ENCODE data around the gene SOX13.
A peak's percentile ranks its signal among the peaks of the same experiment; 100 is the strongest.

Gene SOX13

DNA sequence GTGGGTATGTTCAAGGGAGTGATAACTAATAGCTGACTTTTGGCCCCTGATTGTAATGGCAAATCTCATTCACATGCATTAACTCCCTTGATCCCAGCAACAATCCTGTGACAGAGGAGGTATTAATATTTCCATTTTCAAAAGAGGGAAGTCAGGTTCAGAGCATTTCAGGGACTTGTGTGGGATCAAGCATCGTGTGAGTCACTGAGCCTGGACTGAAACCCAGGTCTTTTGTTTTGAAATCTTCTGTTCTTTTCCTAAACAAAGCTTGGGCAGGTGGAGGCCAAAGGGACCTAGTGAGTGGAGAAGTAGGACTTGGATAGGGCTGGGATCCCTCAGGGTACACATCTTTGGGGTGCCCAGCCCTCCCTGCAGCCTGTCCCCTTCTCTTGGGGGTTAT lies 41.0 kb downstream of the SOX13 start:
- no peak for DNase-seq (ENCODE audit: low spot score in 2 of 2)
- Histone ChIP-seq H3K4me1 (peaks cover 7% of the 10 kb centered on the region), H3K9me3 (no peaks in the 10 kb centered on the region), H3K4me3 (no peak overlapping the region), H3K36me3 (replicated peaks) (peaks cover 8% of the 10 kb centered on the region; the same call in 1 of the 2 replicates), H3K27me3 (ENCODE audit: low read depth) (no peaks in the 10 kb centered on the region)
- in situ Hi-C loops (cut with MboI; ENCODE audit: low sequenced_read_pairs), result no loop called here

DNA sequence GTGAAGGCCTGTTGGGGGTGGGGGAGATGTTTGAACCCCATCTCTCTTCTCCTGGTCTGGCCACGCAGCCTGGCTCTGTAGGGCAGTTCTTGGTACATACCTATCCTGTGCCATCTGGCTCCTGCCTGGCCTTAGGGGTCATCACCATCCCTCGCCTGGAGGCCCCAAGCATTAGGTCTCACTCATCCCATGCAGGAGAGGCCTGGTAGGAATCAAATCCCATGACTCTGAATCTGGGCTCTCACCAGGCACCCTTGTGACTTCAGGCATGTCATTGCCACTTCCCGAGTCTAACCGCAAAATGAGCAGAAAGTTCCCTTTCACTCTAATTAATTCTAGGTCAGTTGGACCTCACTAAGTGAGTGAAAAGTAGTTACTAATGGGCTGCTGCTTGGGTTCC lies 41.7 kb downstream of the SOX13 start:
- no peak for DNase-seq (ENCODE audit: low spot score in 2 of 2)
- H3K9me3 ChIP-seq, result no peaks in the 10 kb centered on the region
- no peaks in the 10 kb centered on the region for H3K27me3 ChIP-seq (ENCODE audit: low read depth)
- in situ Hi-C loops (cut with MboI; ENCODE audit: low sequenced_read_pairs), result no loop called here
- no peak overlapping the region for H3K4me3 ChIP-seq
- H3K4me1 ChIP-seq, result peaks cover under 1% of the 10 kb centered on the region
- H3K36me3 ChIP-seq (replicated peaks), result peaks cover 15% of the 10 kb centered on the region

GRCh38 chr1:204115116-204115515 lies 42.2 kb downstream of the SOX13 start:
- DNase-seq (ENCODE audit: low spot score in 2 of 2), result no peak
- in situ Hi-C loops (cut with MboI; ENCODE audit: low sequenced_read_pairs), result no loop called here
- Histone ChIP-seq H3K4me3 (no peak overlapping the region), H3K27me3 (ENCODE audit: low read depth) (no peaks in the 10 kb centered on the region), H3K4me1 (no peaks in the 10 kb centered on the region), H3K36me3 (replicated peaks) (peaks cover 15% of the 10 kb centered on the region), H3K9me3 (no peaks in the 10 kb centered on the region)

DNA sequence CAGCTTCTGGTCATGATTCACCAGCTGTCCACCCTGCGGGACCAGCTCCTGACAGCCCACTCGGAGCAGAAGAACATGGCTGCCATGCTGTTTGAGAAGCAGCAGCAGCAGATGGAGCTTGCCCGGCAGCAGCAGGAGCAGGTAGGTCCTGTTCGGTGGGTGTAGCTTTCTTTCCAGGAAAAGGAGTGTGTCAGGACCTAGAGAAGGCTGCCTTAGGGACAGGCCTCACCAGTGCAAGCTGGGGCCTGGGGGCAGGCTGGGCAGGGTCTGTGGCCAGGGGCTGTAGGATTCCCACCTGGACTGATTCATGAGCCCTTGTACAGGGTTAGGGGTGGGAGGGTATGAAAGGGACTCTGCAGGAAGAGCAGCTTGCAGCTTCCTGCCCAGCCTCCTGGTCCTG lies 43.6 kb downstream of the SOX13 start:
- H3K4me3 ChIP-seq, result no peak overlapping the region
- H3K27me3 ChIP-seq (ENCODE audit: low read depth), result no peaks in the 10 kb centered on the region
- in situ Hi-C loops (cut with MboI; ENCODE audit: low sequenced_read_pairs), result no loop called here
- DNase-seq (ENCODE audit: low spot score in 2 of 2), result no peak
- H3K9me3 ChIP-seq, result no peaks in the 10 kb centered on the region
- H3K36me3 ChIP-seq (replicated peaks), result peaks cover 15% of the 10 kb centered on the region
- H3K4me1 ChIP-seq, result no peaks in the 10 kb centered on the region

DNA sequence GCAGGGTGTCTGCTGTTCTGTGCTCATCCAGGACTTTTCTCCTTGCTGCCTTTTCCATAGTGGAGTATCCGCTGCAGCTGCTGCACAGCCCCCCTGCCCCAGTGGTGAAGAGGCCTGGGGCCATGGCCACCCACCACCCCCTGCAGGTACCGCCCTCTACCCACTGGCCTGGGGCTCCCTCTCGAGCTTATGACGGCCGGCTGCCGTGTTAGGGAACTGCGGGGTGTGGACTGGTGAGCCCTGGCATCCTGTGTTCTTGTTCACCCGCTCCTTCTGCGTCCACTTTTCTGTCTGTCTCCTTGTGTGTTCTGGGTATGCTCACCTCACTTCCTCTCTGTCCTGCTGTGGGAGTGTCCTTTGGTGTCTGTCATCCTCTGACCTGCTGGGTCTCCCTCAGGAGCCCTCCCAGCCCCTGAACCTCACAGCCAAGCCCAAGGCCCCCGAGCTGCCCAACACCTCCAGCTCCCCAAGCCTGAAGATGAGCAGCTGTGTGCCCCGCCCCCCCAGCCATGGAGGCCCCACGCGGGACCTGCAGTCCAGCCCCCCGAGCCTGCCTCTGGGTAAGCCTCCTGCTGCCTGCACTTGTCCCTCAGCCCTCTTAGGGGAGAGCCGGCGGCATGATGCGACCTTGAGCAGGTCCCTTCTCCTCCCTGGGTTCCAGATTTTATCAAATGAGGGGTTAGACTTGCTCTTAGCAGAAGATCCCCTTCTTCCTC lies 49.1 kb downstream of the SOX13 start:
- Histone ChIP-seq H3K36me3 (replicated peaks) (peaks cover 44% of the 10 kb centered on the region), H3K4me3 (no peak overlapping the region), H3K9me3 (no peaks in the 10 kb centered on the region), H3K27me3 (ENCODE audit: low read depth) (no peaks in the 10 kb centered on the region), H3K4me1 (no peaks in the 10 kb centered on the region)
- no peak for DNase-seq (ENCODE audit: low spot score in 2 of 2)
- in situ Hi-C loops (cut with MboI; ENCODE audit: low sequenced_read_pairs), result no loop called here

DNA sequence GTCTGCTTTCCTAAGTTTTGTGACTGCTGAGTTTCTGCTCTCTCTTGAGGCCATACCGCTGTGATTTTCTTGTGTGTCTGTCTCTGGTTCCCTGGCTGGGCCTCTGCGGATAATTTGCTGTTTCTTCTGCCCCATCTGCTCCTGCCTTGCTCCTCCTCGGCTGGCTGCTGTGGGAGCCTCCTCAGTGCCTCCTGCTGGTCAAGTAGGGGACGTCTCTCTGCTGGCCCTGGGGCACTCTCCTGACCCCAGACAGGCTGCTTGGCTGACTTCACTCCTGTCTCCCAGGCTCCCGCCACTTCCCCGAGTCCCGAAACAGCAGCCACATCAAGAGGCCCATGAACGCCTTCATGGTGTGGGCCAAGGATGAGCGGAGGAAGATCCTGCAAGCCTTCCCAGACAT lies 50.5 kb downstream of the SOX13 start:
- no peaks in the 10 kb centered on the region for H3K4me1 ChIP-seq
- no peaks in the 10 kb centered on the region for H3K27me3 ChIP-seq (ENCODE audit: low read depth)
- in situ Hi-C loops (cut with MboI; ENCODE audit: low sequenced_read_pairs), result no loop called here
- peak in 1 of 2 experiments; percentile 44 for DNase-seq (ENCODE audit: low spot score in 2 of 2)
- H3K9me3 ChIP-seq, result no peaks in the 10 kb centered on the region
- H3K4me3 ChIP-seq, result no peak overlapping the region
- H3K36me3 ChIP-seq (replicated peaks), result peaks cover 40% of the 10 kb centered on the region

GRCh38 chr1:204124639-204125038 lies 51.7 kb downstream of the SOX13 start:
- Histone ChIP-seq H3K9me3 (no peaks in the 10 kb centered on the region), H3K27me3 (ENCODE audit: low read depth) (no peaks in the 10 kb centered on the region), H3K36me3 (replicated peaks) (peaks cover 28% of the 10 kb centered on the region), H3K4me3 (no peak overlapping the region), H3K4me1 (peaks cover 8% of the 10 kb centered on the region)
- DNase-seq (ENCODE audit: low spot score in 2 of 2), result no peak
- in situ Hi-C loops (cut with MboI; ENCODE audit: low sequenced_read_pairs), result loop anchor here (5.0 to 25.0 kb wide), 2 partner anchors 252 to 612 kb away; no protein-coding TSS in a partner anchor

GRCh38 chr1:204125759-204126351 lies 52.9 kb downstream of the SOX13 start:
- Histone ChIP-seq H3K36me3 (replicated peaks) (peaks cover 28% of the 10 kb centered on the region), H3K9me3 (no peaks in the 10 kb centered on the region), H3K27me3 (ENCODE audit: low read depth) (no peaks in the 10 kb centered on the region), H3K4me1 (peaks cover 10% of the 10 kb centered on the region), H3K4me3 (no peak overlapping the region)
- DNase-seq (ENCODE audit: low spot score in 2 of 2), result no peak
- in situ Hi-C loops (cut with MboI; ENCODE audit: low sequenced_read_pairs), result loop anchor here (5.0 to 25.0 kb wide), 2 partner anchors 254 to 614 kb away; no protein-coding TSS in a partner anchor

GRCh38 chr1:204126386-204126785 lies 53.5 kb downstream of the SOX13 start:
- Histone ChIP-seq H3K4me3 (no peak overlapping the region), H3K9me3 (no peaks in the 10 kb centered on the region), H3K27me3 (ENCODE audit: low read depth) (no peaks in the 10 kb centered on the region), H3K4me1 (peaks cover 15% of the 10 kb centered on the region), H3K36me3 (replicated peaks) (peaks cover 28% of the 10 kb centered on the region)
- DNase-seq (ENCODE audit: low spot score in 2 of 2), result no peak
- in situ Hi-C loops (cut with MboI; ENCODE audit: low sequenced_read_pairs), result loop anchor here (5.0 to 25.0 kb wide), 2 partner anchors 254 to 614 kb away; no protein-coding TSS in a partner anchor

- DNase-seq (ENCODE audit: low spot score in 2 of 2), result no peak
- Histone ChIP-seq H3K27me3 (ENCODE audit: low read depth) (no peaks in the 10 kb centered on the region), H3K4me1 (peaks cover 15% of the 10 kb centered on the region), H3K4me3 (no peak overlapping the region), H3K9me3 (no peaks in the 10 kb centered on the region), H3K36me3 (replicated peaks) (peaks cover 28% of the 10 kb centered on the region)
- in situ Hi-C loops (cut with MboI; ENCODE audit: low sequenced_read_pairs), result loop anchor here (5.0 to 25.0 kb wide), 2 partner anchors 255 to 615 kb away; no protein-coding TSS in a partner anchor
Measured at GRCh38 chr1:204126956-204127355, 54.0 kb downstream of the SOX13 start.

DNA sequence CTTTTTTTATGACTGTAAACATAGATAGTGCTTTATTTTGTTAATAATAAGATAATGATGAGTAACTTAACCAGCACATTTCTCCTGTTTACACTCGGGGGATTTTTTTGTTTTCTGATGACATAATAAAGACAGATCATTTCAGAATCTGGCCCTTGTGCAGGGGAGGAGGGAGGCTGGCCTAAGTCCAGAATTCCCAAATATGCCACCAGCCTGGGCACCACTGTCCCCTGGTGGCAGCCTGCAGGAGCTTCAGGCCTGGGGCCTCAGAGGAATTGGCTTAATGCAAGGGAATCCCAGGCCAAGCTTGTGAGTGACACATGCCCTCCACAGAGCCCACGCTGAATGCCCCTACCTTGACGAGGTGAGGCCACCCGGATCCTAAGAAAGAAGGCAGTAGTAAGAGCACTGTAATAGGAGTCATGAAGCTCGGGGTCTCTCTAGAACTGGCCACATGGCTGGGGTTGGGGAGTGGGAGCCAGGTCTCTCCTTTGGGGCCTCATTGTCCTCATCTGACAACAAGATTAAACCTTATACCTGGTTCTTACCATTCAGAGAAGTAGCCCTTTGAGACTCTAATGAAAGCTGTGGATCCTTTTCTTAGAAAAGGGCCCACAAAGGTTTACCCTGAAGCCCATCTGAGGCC lies 54.8 kb downstream of the SOX13 start:
- in situ Hi-C loops (cut with MboI; ENCODE audit: low sequenced_read_pairs), result loop anchor here (5.0 to 25.0 kb wide), 2 partner anchors 255 to 615 kb away; no protein-coding TSS in a partner anchor
- Histone ChIP-seq H3K4me3 (no peak overlapping the region), H3K9me3 (no peaks in the 10 kb centered on the region), H3K27me3 (ENCODE audit: low read depth) (no peaks in the 10 kb centered on the region), H3K4me1 (peaks cover 15% of the 10 kb centered on the region), H3K36me3 (replicated peaks) (peaks cover 24% of the 10 kb centered on the region)
- peak; percentile 69 to 81 for DNase-seq (ENCODE audit: low spot score in 2 of 2)

- in situ Hi-C loops (cut with MboI; ENCODE audit: low sequenced_read_pairs), result loop anchor here (5.0 to 25.0 kb wide), 2 partner anchors 256 to 616 kb away; no protein-coding TSS in a partner anchor
Measured at GRCh38 chr1:204128464-204128963, 55.6 kb downstream of the SOX13 start.

DNA sequence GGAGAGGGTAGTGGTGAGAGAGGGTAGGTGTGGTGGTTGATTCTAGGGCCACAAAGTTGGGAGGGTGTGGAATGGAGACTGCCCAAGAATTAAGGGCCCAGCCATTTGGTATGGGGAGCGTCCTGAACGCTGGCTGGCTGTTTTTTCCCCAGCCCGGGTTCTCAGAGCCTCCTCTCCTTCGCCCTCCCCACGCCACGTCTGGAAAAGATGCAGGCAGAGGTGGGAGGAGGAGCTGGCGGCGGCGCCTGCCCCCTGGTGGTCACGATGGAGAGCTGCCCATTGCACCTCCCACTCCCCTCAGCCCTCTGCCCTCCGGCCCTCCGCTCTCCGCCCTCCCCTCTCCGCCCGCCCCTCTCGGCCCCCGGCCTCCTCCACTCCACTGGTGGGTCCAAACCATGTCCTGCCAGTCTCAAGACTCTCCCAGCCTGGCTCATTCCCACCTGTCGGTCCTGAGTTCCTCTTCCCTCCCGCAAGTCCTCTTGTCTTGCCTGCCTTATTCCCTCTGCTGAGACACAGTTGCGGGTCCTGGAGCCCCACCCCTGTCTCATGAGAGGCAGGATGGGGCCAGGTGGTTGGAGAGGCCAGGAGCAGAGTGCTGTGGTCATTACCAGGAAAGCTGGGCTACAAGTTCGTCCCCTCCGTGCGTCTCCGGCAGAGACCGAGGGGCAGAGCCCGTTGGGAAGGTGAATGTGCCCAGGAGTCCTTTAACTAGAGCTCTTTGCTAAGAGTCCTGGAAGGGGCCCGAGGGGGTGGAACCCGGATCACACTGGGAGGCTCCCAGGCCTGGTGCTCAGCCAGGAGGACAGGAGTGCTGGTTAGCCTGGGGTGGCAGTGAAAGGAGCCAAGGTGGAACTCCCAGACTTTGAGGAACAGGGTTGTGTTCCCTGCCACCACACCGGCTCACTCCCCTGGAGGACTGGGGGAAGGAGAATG lies 56.3 kb downstream of the SOX13 start:
- Histone ChIP-seq H3K4me1 (peaks cover 15% of the 10 kb centered on the region), H3K36me3 (replicated peaks) (peaks cover 13% of the 10 kb centered on the region), H3K9me3 (no peaks in the 10 kb centered on the region), H3K4me3 (no peak overlapping the region), H3K27me3 (ENCODE audit: low read depth) (no peaks in the 10 kb centered on the region)
- in situ Hi-C loops (cut with MboI; ENCODE audit: low sequenced_read_pairs), result loop anchor here (5.0 to 25.0 kb wide), 2 partner anchors 257 to 617 kb away; no protein-coding TSS in a partner anchor
- peak; percentile 69 to 86 for DNase-seq (ENCODE audit: low spot score in 2 of 2)

More at GRCh38 chr1:204128464-204128963, 55.6 kb downstream of the SOX13 start:
- Histone ChIP-seq H3K4me1 (peaks cover 15% of the 10 kb centered on the region), H3K4me3 (no peak overlapping the region), H3K36me3 (replicated peaks) (peaks cover 16% of the 10 kb centered on the region), H3K9me3 (no peaks in the 10 kb centered on the region), H3K27me3 (ENCODE audit: low read depth) (no peaks in the 10 kb centered on the region)
- DNase-seq (ENCODE audit: low spot score in 2 of 2), result no peak

Measured in HAP-1 (cell line).